GM12891 (cell line): ENCODE data around the gene OR2M5.

Experiments used
- DNase-seq: peaks from one replicate; pipeline ENCODE4 v3.0.0; 2011; ENCODE audit warnings: low spot score; ENCODE audit not compliant: insufficient read length
- FAIRE-seq: peaks from 2 replicates; lab custom pipeline; 2011; peaks lifted over from hg19 to GRCh38; lab: Jason Lieb, UNC
- PAX5 ChIP-seq: IDR thresholded peaks from 2 replicates; pipeline ENCODE4 v1.6.1; 2011; ENCODE audit warnings: low read length, moderate library complexity, mild to moderate bottlenecking; ENCODE audit not compliant: insufficient read depth, severe bottlenecking
- POLR2A ChIP-seq: IDR thresholded peaks from 2 replicates; pipeline ENCODE4 v1.6.1; 2011; ENCODE audit warnings: low read depth, low read length, control low read depth
- POLR2AphosphoS5 ChIP-seq: IDR thresholded peaks from 2 replicates; pipeline ENCODE4 v1.6.1; 2011; ENCODE audit warnings: low read depth, low read length, control low read depth
- POU2F2 ChIP-seq: IDR thresholded peaks from 2 replicates; pipeline ENCODE4 v1.6.1; 2011; ENCODE audit warnings: low read depth, mild to moderate bottlenecking, control low read depth, low read length, moderate library complexity
- SPI1 ChIP-seq: IDR thresholded peaks from 2 replicates; pipeline ENCODE4 v1.6.1; 2011; ENCODE audit warnings: low read depth, low read length, control low read depth
- TAF1 ChIP-seq: IDR thresholded peaks from 2 replicates; pipeline ENCODE4 v1.6.1; 2011; ENCODE audit warnings: low read depth, low read length, control low read depth

The OR2M5 gene

DNA sequence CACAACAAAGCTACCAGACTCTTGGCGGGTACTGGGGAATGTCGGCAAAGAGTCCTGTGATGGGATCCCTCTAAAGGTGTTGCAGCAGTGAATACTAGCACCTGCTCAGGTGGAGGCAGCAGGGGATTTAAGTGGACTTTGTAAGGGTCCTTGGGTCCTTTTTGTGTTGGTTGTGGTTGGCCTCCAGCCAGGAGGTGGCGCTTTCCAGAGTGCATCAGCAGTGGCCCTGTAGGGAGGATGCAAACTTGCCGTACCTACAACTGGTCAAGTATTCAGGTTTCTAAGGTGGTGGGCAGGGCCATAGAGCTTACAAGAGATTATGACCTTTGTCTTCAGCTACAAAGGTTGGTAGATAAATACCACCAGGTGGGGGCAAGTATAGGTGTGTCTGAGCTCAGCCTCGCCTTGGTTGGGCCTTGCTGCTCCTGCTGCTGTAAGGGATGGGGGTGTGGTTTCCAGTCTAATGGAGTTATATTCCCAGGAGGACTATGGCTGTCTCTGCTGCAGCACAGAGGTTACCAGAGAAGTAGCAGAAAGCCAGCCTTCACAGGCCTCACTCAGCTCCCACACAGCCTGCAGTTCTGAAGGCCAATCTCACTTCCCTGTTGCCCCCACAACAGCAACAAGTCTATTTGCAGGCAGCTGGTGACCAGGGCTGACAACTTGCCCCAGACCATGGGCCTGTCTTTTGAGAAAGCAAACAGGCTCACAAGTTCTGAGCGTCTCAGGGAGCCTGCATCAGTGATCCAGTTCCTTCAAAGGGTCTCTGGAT, 7.3 kb downstream of the OR2M5 start:
- no peak for DNase-seq
- no peak for FAIRE-seq

DNA sequence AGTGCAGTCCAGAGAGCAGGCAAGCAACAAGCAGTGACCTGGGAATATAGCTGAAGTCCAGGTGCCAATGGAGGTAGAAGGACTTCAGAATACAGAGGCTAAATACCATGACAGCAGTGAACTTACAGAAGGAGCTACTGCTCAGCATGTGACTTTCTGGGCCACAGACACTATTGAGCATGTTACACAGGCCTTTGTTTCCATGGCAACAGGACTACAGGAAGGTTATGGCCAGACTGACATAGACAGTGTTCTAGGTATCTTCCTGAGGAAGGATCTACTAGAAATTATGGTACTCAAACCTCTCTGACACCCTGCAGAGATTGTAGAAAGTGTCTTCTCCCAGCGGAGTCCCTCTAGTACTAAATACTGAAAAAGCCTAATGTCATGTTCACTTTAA, 11.0 kb downstream of the OR2M5 start:
- TF ChIP-seq PAX5 (no peak), POLR2AphosphoS5 (no peak), TAF1 (no peak), POLR2A (no peak), POU2F2 (no peak), SPI1 (no peak)
- no peak for DNase-seq
- FAIRE-seq, result no peak

More for the DNA sequence above, 7.3 kb downstream of the OR2M5 start:
- TF ChIP-seq PAX5 (no peak), POLR2A (no peak), POLR2AphosphoS5 (no peak), POU2F2 (no peak), TAF1 (no peak), SPI1 (no peak)

DNA sequence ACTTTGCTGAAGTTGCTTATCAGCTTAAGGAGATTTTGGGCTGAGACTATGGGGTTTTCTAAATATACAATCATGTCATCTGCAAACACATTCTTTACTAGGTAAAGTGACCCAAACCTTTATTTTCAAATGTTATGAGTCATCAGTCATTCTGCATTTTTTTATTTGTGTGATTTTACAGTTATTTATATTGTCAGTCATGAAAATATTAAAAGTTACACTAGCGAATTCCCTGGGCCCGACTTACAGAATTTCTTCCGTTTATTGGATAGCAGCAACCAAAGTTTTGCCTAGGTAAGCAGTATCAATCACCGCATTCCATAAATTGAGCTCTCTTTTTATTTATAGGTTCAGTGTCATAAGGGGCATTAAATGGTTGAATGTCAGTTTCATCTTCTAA, 13.8 kb downstream of the OR2M5 start:
- TF ChIP-seq TAF1 (no peak), POLR2AphosphoS5 (no peak), POLR2A (no peak), POU2F2 (no peak), PAX5 (no peak), SPI1 (no peak)
- FAIRE-seq, result no peak

DNA sequence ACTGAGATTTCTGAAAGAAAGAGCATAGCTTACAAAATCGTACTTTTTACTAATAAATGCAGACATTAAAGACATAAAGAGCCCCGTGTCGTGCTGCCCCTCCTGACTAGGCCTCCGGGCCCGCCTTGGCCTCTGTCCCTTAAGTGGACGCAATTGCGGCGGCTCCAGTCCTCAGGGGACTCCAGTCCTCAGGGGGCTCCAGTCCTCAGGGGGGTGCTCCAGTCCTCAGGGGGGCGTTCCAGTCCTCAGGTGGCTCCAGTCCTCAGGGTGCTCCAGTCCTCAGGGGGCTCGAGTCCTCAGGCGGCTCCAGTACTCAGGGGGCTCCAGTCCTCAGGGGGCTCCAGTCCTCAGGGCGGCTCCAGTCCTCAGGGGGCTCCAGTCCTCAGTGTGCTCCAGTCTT, 19.1 kb downstream of the OR2M5 start:
- TF ChIP-seq TAF1, result no peak
- TF ChIP-seq POU2F2, result no peak
- no peak for TF ChIP-seq PAX5
- no peak for TF ChIP-seq POLR2AphosphoS5
- no peak for TF ChIP-seq SPI1
- no peak for DNase-seq
- no peak for FAIRE-seq

More for the DNA sequence above, 13.8 kb downstream of the OR2M5 start:
- DNase-seq, result no peak

DNA sequence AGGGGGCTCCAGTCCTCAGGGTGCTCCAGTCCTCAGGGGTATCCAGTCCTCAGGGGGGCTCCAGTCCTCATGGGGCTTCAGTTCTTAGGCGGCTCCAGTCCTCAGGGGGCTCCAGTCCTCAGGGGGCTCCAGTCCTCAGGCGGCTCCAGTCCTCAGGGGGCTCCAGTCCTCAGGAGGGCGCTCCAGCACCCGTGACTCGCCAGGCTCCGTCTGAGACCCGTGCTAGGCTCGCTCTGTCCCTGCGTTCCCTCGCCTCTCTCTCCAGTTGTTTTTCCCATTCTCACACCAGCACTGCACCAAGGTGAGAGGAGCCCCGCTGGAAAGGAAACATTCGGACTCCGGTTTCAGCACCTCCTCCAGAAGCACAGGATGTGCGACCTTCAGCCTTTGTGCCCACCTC, 20.2 kb downstream of the OR2M5 start:
- FAIRE-seq, result no peak
- TF ChIP-seq TAF1, result no peak
- no peak for DNase-seq

DNA sequence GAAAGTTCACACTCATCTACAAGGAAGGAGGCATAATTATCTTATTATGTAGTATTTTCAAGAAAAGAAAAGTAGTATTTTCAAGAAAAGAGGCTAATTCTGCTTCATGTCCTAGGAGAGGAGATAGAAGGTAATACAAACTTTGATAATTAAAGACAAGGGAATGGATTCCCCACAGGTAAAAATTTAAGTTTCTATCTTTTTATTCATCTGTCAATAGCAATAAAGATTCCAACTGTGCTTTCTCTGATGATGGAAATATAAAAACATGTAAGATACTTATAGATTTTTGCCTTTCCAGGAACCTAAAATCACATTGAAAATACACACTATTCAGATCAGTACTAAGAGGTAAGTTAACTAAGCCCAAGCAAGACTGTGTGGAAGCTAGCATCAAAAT, 29.6 kb downstream of the OR2M5 start, which contains the start of gene OR2M2:
Gene OR2M2, plus strand, starts transcription at position 301 of the 400 bp plus-strand sequence. CDS start 5,165 bp downstream, outside the sequence.
- TF ChIP-seq POLR2AphosphoS5 (no peak), TAF1 (no peak), SPI1 (no peak), POLR2A (no peak), POU2F2 (no peak), PAX5 (no peak)
- FAIRE-seq, result no peak
- no peak for DNase-seq

DNA sequence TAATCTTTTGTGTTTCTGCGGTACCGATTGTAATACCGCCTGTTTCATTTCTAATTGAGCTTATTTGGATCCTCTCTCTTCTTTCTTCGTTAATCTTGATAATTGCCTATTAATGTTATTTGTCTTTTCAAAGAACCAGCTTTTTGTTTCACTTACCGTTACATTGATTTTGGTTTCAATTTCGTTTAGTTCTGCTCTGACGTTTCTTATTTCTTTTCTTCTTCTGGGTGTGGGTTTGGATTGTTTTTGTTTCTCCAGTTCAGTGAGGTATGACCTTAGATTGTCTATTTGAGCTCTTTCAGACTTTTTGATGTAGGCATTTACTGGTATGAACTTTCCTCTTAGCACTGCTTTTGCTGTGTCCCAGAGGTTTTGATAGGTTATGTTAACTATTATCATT, 39.0 kb downstream of the OR2M5 start:
- no peak for DNase-seq
- TF ChIP-seq SPI1, result no peak
- TF ChIP-seq PAX5, result no peak
- TF ChIP-seq POU2F2, result no peak
- TF ChIP-seq POLR2A, result no peak
- TF ChIP-seq TAF1, result no peak
- no peak for FAIRE-seq

DNA sequence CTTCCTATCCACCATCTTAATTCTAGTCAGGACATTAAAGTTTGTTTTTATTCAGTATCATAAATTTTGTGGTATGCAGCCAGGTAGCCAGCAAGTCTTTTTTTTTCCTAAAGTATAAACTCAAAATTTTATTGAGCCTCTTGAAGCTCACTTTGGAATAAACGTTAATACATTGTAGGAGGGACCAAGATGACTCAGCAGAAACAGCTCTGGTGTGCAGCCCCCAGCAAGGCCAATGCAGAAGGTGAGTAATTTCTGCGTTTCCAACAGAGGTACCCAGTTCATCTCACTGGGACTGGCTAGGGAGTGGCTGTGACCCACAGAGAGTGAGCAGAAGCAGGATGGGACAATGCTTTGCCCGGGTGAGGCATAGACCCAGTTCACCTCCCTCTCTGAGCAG, 42.4 kb downstream of the OR2M5 start:
- TF ChIP-seq POLR2AphosphoS5, result no peak
- no peak for TF ChIP-seq TAF1
- no peak for TF ChIP-seq SPI1
- no peak for TF ChIP-seq POLR2A
- TF ChIP-seq PAX5, result no peak
- TF ChIP-seq POU2F2, result no peak
- FAIRE-seq (no peak), DNase-seq (no peak)

DNA sequence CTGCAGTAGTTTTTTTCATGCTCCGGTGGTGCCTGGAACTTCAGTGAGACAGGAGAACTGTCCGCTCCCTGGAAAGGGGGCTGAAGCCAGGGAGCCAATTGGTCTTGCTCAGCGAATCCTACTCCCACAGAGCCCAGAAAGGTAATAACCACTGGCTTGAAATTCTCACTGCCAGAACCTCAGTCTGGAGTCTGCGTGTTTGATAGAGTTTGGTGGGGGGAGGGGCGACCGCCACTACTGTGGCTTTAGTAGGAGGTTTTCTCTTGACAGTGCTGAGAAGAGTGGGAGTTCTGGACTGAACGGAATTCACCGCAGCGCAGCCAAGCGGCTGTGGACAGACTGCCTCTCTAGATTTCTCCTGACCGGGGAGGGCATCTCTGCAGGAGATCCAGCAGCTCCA, 44.1 kb downstream of the OR2M5 start:
- TF ChIP-seq POU2F2, result no peak
- DNase-seq, result no peak
- FAIRE-seq, result no peak

DNA sequence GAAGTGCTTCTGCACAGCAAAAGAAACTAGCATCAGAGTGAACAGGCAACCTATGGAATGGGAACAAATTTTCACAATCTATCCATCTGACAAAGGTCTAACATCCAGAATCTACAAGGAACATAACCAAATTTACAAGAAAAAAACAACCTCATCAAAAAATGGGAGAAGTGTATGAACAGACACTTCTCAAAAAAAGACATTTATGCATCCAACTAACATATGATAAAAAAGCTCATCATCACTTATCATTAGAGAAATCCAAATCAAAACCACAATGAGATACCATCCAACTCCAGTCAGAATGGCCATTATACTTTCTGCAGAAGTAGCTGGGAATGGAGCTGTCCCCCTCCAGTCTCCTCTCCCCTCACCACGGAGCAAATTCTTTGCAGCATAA, 49.2 kb downstream of the OR2M5 start:
- DNase-seq (no peak), FAIRE-seq (no peak)
- TF ChIP-seq POLR2AphosphoS5, result no peak
- no peak for TF ChIP-seq POU2F2
- TF ChIP-seq POLR2A, result no peak
- TF ChIP-seq SPI1, result no peak
- no peak for TF ChIP-seq TAF1
